ENCODE data around the gene NFIB. TPM values are rescaled to one million over a fixed set of nuclear protein-coding genes. Genes with fewer than 3 reads are reported as not detected.
A peak's percentile ranks its signal among the peaks of the same experiment; 100 is the strongest.

The NFIB gene
- total and polyA plus RNA-seq, 2 experiments from 2014 or later, result 5.7 to 13.9 TPM

GRCh38 chr9:14131356-14132088 lies 182.4 kb downstream of the NFIB start:
- no peak for DNase-seq (ENCODE audit: low read depth in 1 of 2, low spot score in 1 of 2)
- no peak overlapping the region for H3K27ac ChIP-seq
- TF ChIP-seq CTCF (IDR thresholded peaks at IDR 0.05; ENCODE audit: low read depth, low read length), result no peak
- H3K4me3 ChIP-seq, result no peak overlapping the region
- H3K36me3 ChIP-seq, result no peaks in the 10 kb centered on the region
- H3K9me3 ChIP-seq (ENCODE audit: low read depth), result no peaks in the 10 kb centered on the region
- H3K27me3 ChIP-seq, result no peaks in the 10 kb centered on the region
- H3K4me1 ChIP-seq (ENCODE audit: low read depth), result no peaks in the 10 kb centered on the region

GRCh38 chr9:14127656-14128055 lies 186.3 kb downstream of the NFIB start:
- no peak for TF ChIP-seq CTCF (IDR thresholded peaks at IDR 0.05; ENCODE audit: low read depth, low read length)
- Histone ChIP-seq H3K36me3 (no peaks in the 10 kb centered on the region), H3K27me3 (no peaks in the 10 kb centered on the region), H3K4me1 (ENCODE audit: low read depth) (no peaks in the 10 kb centered on the region), H3K4me3 (no peak overlapping the region), H3K9me3 (ENCODE audit: low read depth) (no peaks in the 10 kb centered on the region), H3K27ac (no peak overlapping the region)
- DNase-seq (ENCODE audit: low read depth in 1 of 2, low spot score in 1 of 2), result peak in 1 of 2 donors; percentile 19

GRCh38 chr9:14119694-14120514 lies 194.0 kb downstream of the NFIB start:
- Histone ChIP-seq H3K4me3 (no peak overlapping the region), H3K27me3 (no peaks in the 10 kb centered on the region), H3K27ac (no peak overlapping the region), H3K4me1 (ENCODE audit: low read depth) (no peaks in the 10 kb centered on the region), H3K36me3 (no peaks in the 10 kb centered on the region), H3K9me3 (ENCODE audit: low read depth) (no peaks in the 10 kb centered on the region)
- TF ChIP-seq CTCF (IDR thresholded peaks at IDR 0.05; ENCODE audit: low read depth, low read length), result no peak
- peak in 1 of 2 donors; percentile 60 for DNase-seq (ENCODE audit: low read depth in 1 of 2, low spot score in 1 of 2)

- TF ChIP-seq CTCF (IDR thresholded peaks at IDR 0.05; ENCODE audit: low read depth, low read length), result no peak
- H3K4me1 ChIP-seq (ENCODE audit: low read depth), result peaks cover 9% of the 10 kb centered on the region
- no peaks in the 10 kb centered on the region for H3K27me3 ChIP-seq
- DNase-seq (ENCODE audit: low read depth in 1 of 2, low spot score in 1 of 2), result no peak
- no peak overlapping the region for H3K27ac ChIP-seq
- H3K36me3 ChIP-seq, result no peaks in the 10 kb centered on the region
- no peaks in the 10 kb centered on the region for H3K9me3 ChIP-seq (ENCODE audit: low read depth)
- H3K4me3 ChIP-seq, result no peak overlapping the region
Measured at GRCh38 chr9:14112226-14112625, 201.7 kb downstream of the NFIB start.

GRCh38 chr9:14111696-14112095 lies 202.2 kb downstream of the NFIB start:
- Histone ChIP-seq H3K27ac (no peak overlapping the region), H3K36me3 (no peaks in the 10 kb centered on the region), H3K27me3 (no peaks in the 10 kb centered on the region), H3K4me1 (ENCODE audit: low read depth) (peaks cover 9% of the 10 kb centered on the region), H3K4me3 (no peak overlapping the region), H3K9me3 (ENCODE audit: low read depth) (no peaks in the 10 kb centered on the region)
- DNase-seq (ENCODE audit: low read depth in 1 of 2, low spot score in 1 of 2), result peak in 1 of 2 donors; percentile 40
- TF ChIP-seq CTCF (IDR thresholded peaks at IDR 0.05; ENCODE audit: low read depth, low read length), result no peak

Data from cardiac muscle cell (in vitro differentiated cells and primary cell).